ENCODE results near the gene PLXDC2.

Gene PLXDC2

DNA sequence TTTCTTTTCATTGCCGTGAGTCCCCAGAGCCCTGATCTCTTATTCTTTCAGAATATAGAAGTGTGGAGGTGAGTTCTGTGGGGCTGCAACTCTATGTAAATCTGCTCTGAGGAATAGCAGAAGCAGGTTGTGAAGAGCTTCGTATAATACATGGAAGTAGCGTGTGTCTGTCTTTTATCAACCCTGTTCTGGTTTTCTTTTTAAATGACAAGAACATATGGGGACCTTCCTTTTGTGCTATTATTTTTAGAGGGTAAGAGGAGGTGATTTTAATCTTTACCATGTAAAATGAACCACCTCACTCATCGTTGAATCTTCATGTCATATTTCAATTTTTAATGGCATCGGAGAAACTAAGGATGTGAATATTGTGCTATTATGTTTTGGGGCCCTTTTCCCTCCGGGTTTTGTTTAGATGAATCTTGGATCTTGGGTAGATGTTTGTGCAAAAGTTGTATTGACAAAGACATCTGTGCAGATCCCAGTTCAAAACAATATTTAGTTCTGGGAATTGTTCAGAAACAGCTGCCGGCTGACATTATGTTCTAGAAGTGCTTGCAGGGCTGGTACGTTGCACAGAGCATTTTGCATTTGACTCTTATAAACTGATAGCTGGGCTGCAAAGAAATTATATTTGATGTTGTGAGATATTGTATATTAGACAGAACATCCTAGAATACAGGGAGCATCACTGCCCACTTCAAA is 46.7 kb downstream of the PLXDC2 start:
- DNase-seq = no peak

DNA sequence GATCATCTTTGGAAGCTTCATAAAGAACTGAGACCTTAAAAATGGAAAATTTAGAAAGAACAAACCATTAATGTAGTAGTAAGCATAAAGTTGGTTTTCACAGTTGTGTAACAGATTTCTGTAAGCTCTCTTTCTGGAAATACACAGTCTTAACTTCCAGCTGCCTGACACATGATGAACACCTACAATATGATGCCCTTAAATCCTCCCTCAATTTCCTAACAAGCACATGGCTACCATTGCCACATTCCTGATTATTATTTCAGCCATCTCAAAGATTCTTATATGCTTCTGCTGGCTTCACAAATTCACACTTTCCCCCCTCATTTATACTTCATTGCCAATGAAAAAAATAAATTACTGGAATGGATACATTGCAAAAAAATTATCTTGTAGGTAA is 49.4 kb downstream of the PLXDC2 start:
- DNase-seq = no peak

DNA sequence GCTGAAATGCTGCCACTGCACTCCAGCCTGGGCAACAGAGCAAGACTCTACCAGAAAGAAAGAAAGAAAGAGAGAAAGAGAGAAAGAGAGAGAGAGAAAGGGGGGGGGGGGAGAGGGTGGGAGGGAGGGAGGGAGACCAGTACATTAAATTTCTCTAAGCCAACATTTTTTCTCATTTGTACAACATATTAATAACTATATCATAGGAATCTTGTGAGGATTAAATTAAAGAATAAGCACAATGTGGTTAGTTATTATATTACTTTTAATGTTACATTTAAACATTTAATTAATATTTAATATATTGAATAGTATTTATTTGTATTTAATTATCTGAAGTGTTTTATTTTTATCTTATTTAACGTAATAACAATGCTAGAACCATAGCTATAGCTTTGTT is 53.1 kb downstream of the PLXDC2 start:
- no peak for DNase-seq

DNA sequence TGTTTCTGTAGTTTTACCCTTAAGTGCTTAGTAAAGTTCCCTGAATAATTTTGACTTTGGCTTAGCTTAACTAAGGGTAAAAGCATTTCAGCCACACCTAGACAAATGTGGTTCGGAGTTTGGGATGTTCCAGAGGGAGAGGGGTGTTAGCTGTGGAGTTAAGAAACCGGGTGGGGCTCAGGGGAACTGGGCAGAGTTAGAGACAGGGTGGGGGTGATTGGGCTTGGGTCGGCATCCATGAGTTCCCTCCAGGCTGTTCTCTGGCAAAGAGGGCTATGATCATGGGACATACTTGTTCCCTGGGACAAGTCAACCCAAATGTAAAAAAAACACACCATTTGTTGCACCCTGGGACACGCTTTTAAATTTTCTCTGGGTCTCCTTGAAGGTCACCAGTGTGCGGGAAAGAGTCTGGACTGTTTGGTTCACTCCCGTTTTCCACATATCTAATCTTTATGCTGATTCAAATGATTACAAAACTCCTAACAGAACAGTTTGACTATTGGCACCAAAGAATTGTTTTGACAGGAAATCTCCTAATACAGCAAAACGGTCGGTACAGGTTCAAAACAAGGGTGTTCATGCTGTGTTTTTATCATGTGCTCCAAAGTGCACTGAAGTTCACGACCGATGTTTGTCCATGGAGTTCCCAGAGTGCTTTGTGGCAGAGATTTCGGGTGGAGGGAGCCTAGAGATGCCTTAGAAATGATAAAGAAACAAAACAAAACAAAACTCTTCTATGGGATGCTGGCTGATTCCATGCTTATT is 56.5 kb downstream of the PLXDC2 start:
- DNase-seq = no peak

DNA sequence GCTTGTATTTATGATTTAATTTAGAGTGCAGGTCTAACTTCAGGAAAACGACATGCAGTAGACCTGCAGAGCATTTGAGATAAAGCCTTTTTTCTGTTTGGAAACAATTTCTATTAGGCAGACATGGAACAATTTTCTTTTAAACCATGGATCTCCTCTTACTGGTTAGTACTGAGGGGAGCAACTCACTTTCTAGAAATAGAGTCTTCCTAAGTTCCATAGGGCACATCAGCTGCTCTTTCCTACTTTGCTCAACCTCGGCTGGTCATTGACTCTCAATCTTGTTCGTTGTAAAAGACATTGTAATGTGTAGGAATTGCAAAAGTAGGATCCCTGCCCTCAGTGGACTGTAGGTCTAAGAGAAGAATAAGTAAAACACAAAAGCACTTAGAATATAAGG is 58.0 kb downstream of the PLXDC2 start:
- no peak for DNase-seq

DNA sequence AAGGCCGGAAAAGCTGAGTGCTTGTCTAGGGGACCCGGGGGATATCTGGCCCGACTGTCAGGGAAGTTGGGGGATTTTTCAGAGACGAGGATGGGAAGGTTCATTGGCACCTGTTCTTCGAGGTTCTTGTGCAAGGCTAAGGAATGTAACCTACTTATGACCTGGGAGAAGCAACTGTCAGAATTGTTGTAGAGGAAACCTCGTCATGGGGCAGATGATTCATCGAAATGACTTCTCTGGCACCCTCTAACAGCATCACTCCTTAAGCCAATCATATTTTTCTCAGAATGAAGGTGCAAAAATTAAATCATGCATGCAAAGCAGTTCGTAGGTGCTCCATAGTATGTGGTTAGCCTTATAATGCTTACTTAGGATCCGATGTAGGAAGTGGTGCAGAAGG is 58.6 kb downstream of the PLXDC2 start:
- no peak for DNase-seq

DNA sequence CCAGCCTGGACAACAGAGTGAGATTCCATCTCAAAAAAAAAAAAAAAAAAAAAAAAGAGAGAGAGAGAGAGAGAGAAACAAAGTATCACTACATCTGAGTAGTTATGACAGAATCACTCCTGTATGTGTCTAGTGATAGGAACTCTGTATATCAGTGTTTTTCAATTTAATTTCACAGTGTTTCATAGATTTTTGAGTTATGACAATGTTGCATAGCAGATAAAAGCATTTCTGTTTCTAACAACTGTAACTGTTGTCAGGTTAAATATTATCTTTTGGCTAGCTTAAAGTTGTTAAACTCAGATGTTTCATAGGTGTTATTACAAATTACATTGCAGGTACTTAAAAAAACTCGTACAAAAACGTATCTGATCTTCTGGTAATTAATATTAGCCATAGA is 60.3 kb downstream of the PLXDC2 start:
- no peak for DNase-seq

DNA sequence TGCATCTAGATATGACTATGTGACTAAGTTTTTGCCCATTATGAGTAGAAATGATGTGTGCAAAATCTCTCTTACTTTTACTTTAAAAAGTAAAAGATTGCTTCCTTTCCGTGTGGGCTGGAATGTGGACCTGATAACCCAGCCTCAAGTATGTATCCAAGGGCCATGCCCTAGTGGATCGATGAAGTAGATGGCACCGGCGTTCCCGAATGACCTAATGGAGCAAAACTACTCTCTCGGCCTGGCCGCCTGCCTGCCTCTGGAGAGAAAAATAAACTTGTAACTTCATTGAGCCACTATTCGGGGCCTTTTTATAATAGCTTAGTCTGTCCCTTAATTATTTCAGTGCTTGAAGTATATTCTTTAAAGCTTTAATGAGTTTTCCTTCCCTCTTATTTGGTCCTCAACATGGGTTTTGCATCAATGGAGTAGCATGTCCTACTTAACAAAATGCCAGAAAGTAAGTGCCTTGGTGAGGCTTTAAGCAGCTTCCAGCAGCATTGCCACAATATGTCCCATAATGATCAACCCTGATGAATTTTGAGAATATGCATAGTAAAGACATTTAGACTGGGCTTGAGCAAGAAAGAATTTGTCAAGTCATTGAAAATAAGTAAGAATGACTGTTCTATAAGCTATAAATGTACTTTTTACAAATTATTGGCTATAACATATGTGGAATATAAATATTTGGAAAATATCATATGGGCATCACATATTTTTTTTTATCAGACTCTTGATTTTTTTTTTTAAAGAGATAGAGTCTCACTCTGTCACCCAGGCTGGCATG is 61.4 kb downstream of the PLXDC2 start:
- DNase-seq = no peak

DNA sequence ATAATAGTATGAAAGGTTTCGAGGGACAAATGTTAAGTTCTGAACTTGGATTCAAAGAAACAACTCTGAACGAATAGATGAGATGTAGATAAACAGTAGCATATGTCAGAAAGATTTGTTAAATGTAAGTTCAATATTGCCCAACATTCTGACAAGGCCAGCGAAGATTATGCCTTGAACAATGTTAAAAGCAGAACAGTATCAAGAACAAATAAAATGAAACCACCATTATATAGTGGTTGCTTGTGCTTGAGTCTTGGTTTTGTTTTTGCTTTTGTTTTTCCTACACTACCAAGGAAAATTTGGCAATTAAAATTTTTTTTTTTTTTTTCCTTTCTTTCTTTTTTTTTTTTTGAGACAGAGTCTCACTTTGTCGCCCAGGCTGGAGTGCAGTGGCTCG is 66.4 kb downstream of the PLXDC2 start:
- DNase-seq = no peak

DNA sequence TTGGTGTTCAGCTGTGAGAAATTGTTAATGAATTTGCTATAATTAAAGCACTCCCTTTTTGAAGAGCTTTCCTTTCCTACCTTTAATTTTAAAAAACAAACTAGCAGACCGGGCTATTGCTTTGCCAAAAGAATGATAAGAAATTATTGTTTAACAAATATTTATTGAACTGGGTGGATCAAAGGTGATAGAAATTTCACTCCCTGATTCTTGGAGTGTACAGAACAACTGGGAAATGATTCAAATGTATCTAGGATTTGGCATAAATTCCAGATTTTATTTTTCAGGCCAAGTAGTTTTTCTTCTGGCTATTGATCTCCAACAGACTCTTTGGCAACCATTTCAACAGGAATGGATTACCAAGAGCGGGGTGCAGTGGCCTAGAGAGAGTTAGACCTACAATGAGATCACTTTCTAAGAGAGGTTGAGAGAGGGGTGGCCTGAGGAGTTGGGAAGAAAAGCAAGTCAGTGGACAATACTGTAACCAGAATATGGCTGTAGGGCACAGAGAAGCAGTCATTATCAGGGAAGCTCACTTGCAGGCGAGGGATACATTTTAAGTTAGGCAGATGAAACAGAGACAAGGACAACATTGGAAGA is 71.9 kb downstream of the PLXDC2 start:
- no peak for DNase-seq

DNA sequence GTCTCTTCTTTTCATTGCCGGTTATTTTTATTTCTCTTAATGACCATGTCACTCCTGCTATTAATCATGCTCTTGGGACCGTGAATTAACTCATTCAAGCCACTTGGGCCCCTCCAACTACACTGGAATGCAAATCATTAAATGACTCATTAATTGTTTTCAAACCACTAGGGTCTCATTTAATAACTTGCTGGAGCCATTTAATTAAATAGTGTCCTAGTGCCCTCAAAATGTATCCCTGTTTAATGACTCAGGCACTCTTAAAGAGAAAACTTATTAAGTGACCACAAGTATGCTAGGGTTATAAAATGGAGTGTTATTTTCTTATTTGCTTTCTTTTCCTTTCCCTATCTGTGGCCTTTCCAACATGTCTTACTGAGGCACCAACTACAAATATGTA is 73.0 kb downstream of the PLXDC2 start:
- no peak for DNase-seq

DNA sequence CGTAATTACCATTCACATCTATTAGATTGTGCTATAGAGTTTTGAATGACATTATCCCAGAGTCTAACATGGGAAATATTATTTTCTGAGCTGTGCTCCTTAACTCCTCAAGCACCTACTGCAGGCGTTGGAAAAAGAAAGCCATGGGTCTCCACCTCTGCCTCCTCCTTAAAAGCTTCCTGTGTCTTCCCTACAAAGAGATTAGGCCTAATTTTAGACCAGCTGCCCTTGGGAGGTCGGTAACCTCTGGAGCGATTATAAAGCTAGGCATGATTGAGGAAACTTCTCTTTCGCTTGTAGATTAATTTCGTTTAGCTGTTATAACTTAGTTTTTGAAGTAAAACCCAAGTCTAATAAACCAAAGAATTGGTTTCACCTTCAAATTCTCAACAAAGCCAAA is 75.2 kb downstream of the PLXDC2 start:
- no peak for DNase-seq

DNA sequence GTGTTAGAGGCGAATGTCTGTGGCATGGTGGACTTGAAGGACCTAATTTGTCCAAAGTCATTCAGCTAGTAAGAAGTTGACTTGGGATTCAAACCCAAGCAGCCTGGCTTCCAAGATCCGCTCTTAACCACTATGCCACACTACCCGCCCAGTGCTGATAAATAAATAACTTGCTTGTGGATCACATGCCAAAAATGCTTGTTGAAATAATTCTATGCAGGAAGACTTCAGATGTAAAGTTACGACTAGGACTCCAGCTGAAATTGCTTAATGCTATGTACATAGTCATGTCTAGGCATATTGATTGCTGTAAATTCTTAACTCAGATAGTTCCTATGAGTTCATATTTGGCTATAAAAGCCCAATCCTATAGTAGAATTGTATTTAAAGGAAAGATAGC is 76.0 kb downstream of the PLXDC2 start:
- DNase-seq = no peak

DNA sequence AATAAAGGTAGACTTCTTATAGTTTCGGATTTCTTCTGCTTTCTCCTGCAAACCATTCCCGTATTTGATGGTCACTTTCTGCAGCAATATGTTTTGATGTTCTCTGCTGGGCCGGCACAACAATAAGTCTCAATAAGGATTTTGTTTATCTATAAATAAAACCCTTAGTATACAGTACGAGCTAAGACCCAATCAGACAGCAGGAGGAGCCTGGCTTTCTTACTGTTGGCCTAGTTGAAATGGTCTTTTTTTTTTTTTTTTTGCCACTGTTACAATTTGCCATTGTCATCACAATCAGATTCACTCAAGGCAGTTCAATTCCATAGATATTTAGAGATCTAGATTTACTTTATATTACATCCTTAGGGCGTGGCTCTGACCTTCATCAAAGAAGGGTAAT is 76.4 kb downstream of the PLXDC2 start:
- DNase-seq = no peak

DNA sequence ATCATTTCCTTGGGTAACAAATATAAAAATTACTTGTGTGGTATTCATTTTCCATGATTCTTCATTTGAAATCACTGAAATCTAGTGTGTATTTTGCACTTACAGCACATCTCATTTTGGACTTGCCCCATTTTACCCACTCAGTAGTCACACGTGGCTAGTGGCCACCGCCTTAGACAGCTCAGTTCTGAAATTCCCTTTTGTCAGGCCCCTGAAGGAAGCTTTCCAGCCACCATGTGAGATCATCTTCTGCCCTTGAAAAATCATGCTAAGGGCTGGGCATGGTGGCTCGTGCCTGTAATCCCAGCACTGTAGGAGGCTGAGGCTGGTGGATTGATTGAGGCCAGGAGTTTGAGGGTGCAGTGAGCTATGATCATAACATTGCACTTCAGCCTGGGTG is 79.3 kb downstream of the PLXDC2 start:
- no peak for DNase-seq

DNA sequence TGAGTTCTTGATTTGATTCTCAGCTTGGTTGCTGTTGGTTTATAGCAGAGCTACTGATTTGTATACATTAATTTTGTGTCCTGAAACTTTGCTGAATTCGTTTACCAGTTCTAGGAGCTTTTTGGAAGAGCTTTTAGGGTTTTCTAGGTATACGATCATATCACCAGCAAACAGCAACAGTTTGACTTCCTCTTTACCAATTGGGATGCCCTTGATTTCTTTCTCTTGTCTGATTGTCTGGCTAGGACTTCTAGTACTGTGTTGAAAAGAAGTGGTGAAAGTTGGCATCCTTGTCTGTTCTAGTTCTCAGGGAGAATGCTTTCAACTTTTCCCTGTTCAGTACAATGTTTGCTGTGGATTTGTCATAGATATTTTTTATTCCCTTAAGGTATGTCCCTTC is 86.2 kb downstream of the PLXDC2 start:
- no peak for DNase-seq

DNA sequence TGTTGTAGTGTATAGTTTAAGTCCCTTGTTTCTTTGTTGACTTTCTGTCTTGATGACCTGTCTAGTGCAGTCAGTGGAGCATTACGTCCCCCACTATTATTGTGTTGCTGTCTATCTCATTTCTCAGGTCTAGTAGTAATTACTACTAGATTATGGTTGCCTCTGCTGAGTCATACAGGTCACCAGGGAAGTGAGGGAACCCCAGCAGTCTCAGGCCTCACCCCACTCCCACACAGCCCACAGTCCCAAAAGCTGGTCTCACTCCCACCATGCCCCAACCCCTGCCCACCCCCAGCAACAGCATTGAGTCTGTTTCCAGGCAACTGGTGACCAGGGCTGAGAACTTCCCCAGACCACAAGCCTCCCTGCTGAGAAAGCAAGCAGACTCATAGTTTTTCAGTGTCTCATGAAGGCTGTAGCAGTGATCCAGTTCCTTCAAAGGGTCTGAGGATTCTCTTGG is 88.0 kb downstream of the PLXDC2 start:
- no peak for DNase-seq

DNA sequence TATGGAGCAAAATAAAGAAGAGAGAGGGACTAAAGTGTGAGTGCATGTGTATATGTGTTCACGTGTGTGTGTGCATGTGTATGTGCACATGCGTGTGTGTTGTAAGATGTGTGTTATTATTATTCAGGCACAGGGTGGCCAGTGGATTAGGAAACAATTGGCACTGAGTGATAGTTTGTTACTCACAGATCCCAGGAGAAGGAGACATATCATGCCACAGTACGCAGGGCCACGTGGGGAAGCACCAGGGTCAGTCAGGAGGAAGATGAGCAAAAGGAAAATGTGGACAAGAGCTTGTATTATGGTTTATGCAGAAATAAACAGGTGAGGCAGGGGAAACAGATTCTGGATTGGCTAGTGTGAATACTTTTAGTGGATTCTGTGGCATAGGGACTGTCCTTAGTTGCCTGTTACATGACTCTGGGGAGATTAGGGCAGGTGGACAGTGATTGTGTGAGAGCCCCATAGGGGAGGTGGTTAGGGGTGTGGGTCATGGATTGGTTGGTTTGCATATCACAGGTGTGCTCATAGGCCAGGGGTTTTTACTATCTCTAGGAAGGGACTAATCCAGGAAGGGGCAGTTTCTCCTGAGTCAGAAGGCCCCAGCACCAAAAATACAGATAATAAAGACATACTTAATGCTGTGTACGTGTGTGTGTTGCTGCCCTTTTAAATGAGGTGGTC is 90.0 kb downstream of the PLXDC2 start:
- DNase-seq = no peak

DNA sequence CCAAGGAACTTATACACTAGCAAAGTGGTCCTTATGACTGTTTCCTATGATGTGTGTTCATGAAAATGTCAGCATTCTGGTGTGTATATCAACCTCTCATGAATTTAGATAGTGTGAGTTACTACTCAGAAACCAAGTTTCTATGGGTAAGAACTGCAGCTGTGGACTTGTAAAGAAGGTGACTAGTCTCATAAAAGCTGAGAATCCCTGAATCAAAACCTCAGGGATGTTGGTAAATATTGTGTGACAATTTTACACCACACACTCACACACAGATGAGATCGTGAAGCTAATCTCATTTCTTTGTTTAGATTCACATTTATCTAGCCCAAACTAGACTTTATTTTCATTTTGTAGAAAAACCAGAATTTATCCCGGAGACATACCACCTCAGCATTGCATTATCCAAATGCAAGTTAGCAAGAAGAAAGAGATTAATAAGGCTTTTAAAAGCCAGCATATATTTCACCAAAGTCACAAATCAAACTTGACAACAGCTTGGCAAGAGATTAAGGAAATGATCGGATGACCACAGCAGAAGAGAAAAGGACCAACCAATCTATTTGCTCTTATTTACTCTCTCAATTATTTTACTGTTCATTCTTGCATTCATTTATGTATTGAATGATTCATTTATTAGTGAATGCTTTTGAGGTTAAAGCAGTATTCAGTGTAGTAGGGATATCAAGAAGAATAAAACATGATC is 92.9 kb downstream of the PLXDC2 start:
- no peak for DNase-seq

DNA sequence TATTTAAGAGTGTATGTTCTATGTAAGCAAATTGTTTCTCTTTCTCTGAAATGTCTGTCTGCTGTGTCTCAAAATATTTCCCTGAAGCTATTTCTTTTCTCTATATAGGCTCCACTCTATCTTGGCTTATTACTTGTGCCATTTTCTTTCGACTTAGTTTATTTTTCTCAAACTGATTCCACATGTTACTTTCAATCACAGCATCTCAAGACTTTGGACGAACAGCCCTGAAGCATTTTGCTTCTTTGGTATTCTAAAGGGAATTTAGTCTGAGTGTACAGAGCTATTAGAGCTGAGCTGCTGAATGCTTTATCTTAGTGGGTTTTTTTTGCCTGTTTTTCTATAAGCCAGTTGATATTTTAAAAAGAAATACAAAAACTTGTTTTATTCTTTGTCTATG is 95.7 kb downstream of the PLXDC2 start:
- DNase-seq = no peak

DNA sequence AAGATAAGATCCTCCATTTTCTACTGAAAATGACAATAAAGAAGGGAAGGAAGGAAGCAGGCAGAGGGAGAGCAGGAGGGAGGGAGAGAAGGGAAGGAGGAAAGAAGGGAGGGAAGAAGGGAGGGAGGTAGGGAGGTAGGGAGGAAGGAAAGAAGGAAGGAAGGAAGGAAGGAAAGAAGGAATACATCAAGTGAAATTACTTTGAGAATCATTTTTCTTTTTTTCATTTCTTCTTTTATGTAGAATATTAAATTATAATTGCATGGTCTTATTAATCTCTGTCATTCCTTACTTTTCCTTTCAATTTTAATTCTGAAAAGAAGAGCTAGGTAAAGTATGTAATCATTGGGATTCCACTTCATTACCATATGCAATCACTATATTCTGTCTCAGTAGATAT is 97.8 kb downstream of the PLXDC2 start:
- DNase-seq = no peak

DNA sequence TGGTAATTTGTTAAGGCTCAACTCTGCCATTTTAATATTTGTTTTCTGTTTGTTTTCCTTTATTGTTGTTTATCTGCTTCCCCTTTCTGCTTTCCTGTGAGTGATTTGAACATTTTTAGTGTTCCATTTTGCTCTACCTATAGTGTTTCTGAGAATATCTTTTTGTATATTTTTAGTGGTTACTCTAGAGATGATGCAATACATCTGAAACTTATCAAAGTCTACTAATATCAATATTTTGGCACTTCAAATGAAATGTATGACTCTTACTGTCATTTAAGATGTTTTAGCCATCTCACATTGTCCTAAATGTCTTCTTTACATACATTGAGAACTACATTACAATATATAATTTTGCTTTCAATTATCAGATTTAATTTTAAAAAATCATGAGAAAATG is 98.9 kb downstream of the PLXDC2 start:
- no peak for DNase-seq
